HG03342 (cell line): ENCODE measurements around the gene GRM8.

Source experiments
- ATAC-seq: cut with Tn5 transposase; IDR thresholded peaks from one replicate; pipeline ENCODE4 v1.9.1; 2021; ENCODE audit warnings: mild to moderate bottlenecking, moderate library complexity; ENCODE audit not compliant: unreplicated experiment

GRM8 gene

GRCh38 chr7:126750207-126750911 is 502.4 kb downstream of the GRM8 start:
- ATAC-seq = no peak

- no peak for ATAC-seq
Measured at GRCh38 chr7:126728967-126729366, 523.8 kb downstream of the GRM8 start.

- no peak for ATAC-seq
Measured at GRCh38 chr7:126727930-126728391, 524.8 kb downstream of the GRM8 start.

- no peak for ATAC-seq
Measured at GRCh38 chr7:126723966-126724544, 528.7 kb downstream of the GRM8 start.

GRCh38 chr7:126720232-126720631 is 532.5 kb downstream of the GRM8 start:
- ATAC-seq = peak; percentile 89

GRCh38 chr7:126718419-126718818 is 534.3 kb downstream of the GRM8 start:
- ATAC-seq = no peak

GRCh38 chr7:126716321-126716720 is 536.4 kb downstream of the GRM8 start:
- no peak for ATAC-seq

- ATAC-seq = no peak
Measured at GRCh38 chr7:126715076-126715475, 537.7 kb downstream of the GRM8 start.

- ATAC-seq = peak; percentile 57
Measured at GRCh38 chr7:126702242-126703016, 550.3 kb downstream of the GRM8 start.

- peak; percentile 89 for ATAC-seq
Measured at GRCh38 chr7:126700807-126701604, 551.7 kb downstream of the GRM8 start.

- no peak for ATAC-seq
Measured at GRCh38 chr7:126699707-126700106, 553.0 kb downstream of the GRM8 start.

- no peak for ATAC-seq
Measured at GRCh38 chr7:126698909-126699308, 553.8 kb downstream of the GRM8 start.

- no peak for ATAC-seq
Measured at GRCh38 chr7:126698446-126698845, 554.3 kb downstream of the GRM8 start.

- ATAC-seq = peak; percentile 34
Measured at GRCh38 chr7:126696256-126697038, 556.3 kb downstream of the GRM8 start.

GRCh38 chr7:126690848-126691751 is 561.6 kb downstream of the GRM8 start:
- no peak for ATAC-seq

GRCh38 chr7:126690104-126690503 is 562.6 kb downstream of the GRM8 start:
- no peak for ATAC-seq

- ATAC-seq = no peak
Measured at GRCh38 chr7:126689037-126689436, 563.7 kb downstream of the GRM8 start.

GRCh38 chr7:126686474-126686873 is 566.3 kb downstream of the GRM8 start:
- no peak for ATAC-seq

GRCh38 chr7:126685596-126685995 is 567.1 kb downstream of the GRM8 start:
- no peak for ATAC-seq
